Ovary (tissue), 3 donors: ENCODE measurements around the gene SMO.

Source experiments
- CTCF ChIP-seq, 3 donors: fragments of 450-650 bp in 2 of 3; fragments of 200-600 bp in 1 of 3; IDR thresholded peaks; one replicate each; pipeline versions ENCODE4 v1.5.1 to v1.8.0; 2016 to 2022; ENCODE audit warnings: antibody characterized with exemption in 3 of 3, mild to moderate bottlenecking in 1 of 3
- POLR2A ChIP-seq: fragments of 450-650 bp; IDR thresholded peaks from one replicate; pipeline ENCODE4 v1.6.1; 2017; ENCODE audit warnings: antibody characterized with exemption, mild to moderate bottlenecking, moderate library complexity
- donor health status: DM: no; HTN: no; CAD: no.

GRCh38 chr7:129144095-129144833 lies 44.2 kb upstream of the SMO start, which contains the start of gene TSPAN33:
- TF ChIP-seq CTCF (IDR thresholded peaks at IDR 0.05) (no peak), POLR2A (no peak)
